ENCODE measurements around the gene CD86.

CD86 gene

DNA sequence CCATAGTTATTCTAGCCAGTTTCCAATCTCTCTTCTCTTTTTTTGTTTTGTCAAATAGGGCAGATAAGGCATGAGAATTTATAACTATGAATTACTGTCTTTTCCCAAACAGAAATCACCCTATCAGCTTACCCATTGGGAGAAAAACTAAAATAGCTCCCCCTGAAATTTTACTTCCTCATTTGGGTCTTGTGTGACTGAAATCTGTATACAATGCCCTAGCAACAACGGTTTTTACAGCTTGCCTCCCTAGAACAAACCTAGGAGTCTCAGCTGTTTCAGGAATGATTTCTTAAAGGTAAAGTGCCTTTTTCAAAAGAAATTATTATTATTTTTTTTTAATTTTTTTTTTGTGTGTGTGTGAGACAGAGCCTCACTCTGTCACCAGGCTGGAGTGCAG is 56.8 kb downstream of the CD86 start:
- CTCF ChIA-PET = interaction anchor here (0.8 to 1.0 kb wide), 2 partner anchors 9 to 11 kb away, joined by 3 read pairs; no protein-coding TSS in a partner anchor
- no peak for DNase-seq (ENCODE audit: extremely low spot score)
- no peak for TF ChIP-seq HDGF (IDR thresholded peaks at IDR 0.05; ENCODE audit: borderline replicate concordance)
- no peak for TF ChIP-seq LEF1 (IDR thresholded peaks at IDR 0.05; ENCODE audit: borderline replicate concordance)
- no peak for TF ChIP-seq ZNF384 (IDR thresholded peaks at IDR 0.05)
- no peak for TF ChIP-seq FOXK2 (IDR thresholded peaks at IDR 0.05)
- TF ChIP-seq SP1 (IDR thresholded peaks at IDR 0.05) = no peak
- TF ChIP-seq NFRKB (IDR thresholded peaks at IDR 0.05) = no peak
- POLR2A ChIA-PET = no interaction called here

GRCh38 chr3:122112754-122113153 is 57.6 kb downstream of the CD86 start:
- TF ChIP-seq ZNF384 (IDR thresholded peaks at IDR 0.05) (no peak), ARNT (IDR thresholded peaks at IDR 0.05) (no peak), FOXK2 (IDR thresholded peaks at IDR 0.05) (no peak), SP1 (IDR thresholded peaks at IDR 0.05) (no peak), FOXM1 (IDR thresholded peaks at IDR 0.05; ENCODE audit: borderline replicate concordance) (no peak), NFRKB (IDR thresholded peaks at IDR 0.05) (no peak), ELF4 (IDR thresholded peaks at IDR 0.05) (no peak), L3MBTL2 (conservative IDR thresholded peaks at IDR 0.05) (no peak), CTBP1 (IDR thresholded peaks at IDR 0.05; ENCODE audit: borderline replicate concordance) (no peak), BHLHE40 (IDR thresholded peaks at IDR 0.05; ENCODE audit: borderline replicate concordance) (no peak)
- POLR2A ChIA-PET = no interaction called here
- CTCF ChIA-PET = interaction anchor here (0.8 kb wide), 1 partner anchor 11 kb away, joined by 3 read pairs; no protein-coding TSS in a partner anchor
- DNase-seq (ENCODE audit: extremely low spot score) = no peak

- CTCF ChIA-PET = no interaction called here
- TF ChIP-seq CTBP1 (IDR thresholded peaks at IDR 0.05; ENCODE audit: borderline replicate concordance) = no peak
- no peak for TF ChIP-seq BHLHE40 (IDR thresholded peaks at IDR 0.05; ENCODE audit: borderline replicate concordance)
- TF ChIP-seq FOXK2 (IDR thresholded peaks at IDR 0.05) = no peak
- TF ChIP-seq L3MBTL2 (conservative IDR thresholded peaks at IDR 0.05) = no peak
- TF ChIP-seq, protein P1, sequence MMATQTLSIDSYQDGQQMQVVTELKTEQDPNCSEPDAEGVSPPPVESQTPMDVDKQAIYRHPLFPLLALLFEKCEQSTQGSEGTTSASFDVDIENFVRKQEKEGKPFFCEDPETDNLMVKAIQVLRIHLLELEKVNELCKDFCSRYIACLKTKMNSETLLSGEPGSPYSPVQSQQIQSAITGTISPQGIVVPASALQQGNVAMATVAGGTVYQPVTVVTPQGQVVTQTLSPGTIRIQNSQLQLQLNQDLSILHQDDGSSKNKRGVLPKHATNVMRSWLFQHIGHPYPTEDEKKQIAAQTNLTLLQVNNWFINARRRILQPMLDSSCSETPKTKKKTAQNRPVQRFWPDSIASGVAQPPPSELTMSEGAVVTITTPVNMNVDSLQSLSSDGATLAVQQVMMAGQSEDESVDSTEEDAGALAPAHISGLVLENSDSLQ (IDR thresholded peaks at IDR 0.05) = no peak
- no peak for TF ChIP-seq ARNT (IDR thresholded peaks at IDR 0.05)
- no peak for DNase-seq (ENCODE audit: extremely low spot score)
- POLR2A ChIA-PET = no interaction called here
Measured at GRCh38 chr3:122123850-122124249, 68.7 kb downstream of the CD86 start.

GRCh38 chr3:122132949-122133540 is 77.9 kb downstream of the CD86 start:
- no peak for DNase-seq (ENCODE audit: extremely low spot score)
- POLR2A ChIA-PET = no interaction called here
- TF ChIP-seq FOXK2 (IDR thresholded peaks at IDR 0.05) (no peak), NFRKB (IDR thresholded peaks at IDR 0.05) (no peak), BHLHE40 (IDR thresholded peaks at IDR 0.05; ENCODE audit: borderline replicate concordance) (no peak), SP1 (IDR thresholded peaks at IDR 0.05) (no peak), TARDBP (IDR thresholded peaks at IDR 0.05) (no peak), FOXM1 (IDR thresholded peaks at IDR 0.05; ENCODE audit: borderline replicate concordance) (no peak), FOXA1 (IDR thresholded peaks at IDR 0.05) (no peak), L3MBTL2 (conservative IDR thresholded peaks at IDR 0.05) (no peak), ELF4 (IDR thresholded peaks at IDR 0.05) (no peak), ARNT (IDR thresholded peaks at IDR 0.05) (no peak), LEF1 (IDR thresholded peaks at IDR 0.05; ENCODE audit: borderline replicate concordance) (no peak), CTBP1 (IDR thresholded peaks at IDR 0.05; ENCODE audit: borderline replicate concordance) (no peak), ZNF384 (IDR thresholded peaks at IDR 0.05) (no peak), HDGF (IDR thresholded peaks at IDR 0.05; ENCODE audit: borderline replicate concordance) (no peak), SUZ12 (IDR thresholded peaks at IDR 0.05) (no peak)
- TF ChIP-seq, protein P1 (IDR thresholded peaks at IDR 0.05) = no peak

GRCh38 chr3:122146466-122146865 is 91.3 kb downstream of the CD86 start:
- no peak for DNase-seq (ENCODE audit: extremely low spot score)
- POLR2A ChIA-PET = no interaction called here
- CTCF ChIA-PET = no interaction called here
- no peak for TF ChIP-seq TARDBP (IDR thresholded peaks at IDR 0.05)
- no peak for TF ChIP-seq FOXA1 (IDR thresholded peaks at IDR 0.05)
- no peak for TF ChIP-seq L3MBTL2 (conservative IDR thresholded peaks at IDR 0.05)
- TF ChIP-seq LEF1 (IDR thresholded peaks at IDR 0.05; ENCODE audit: borderline replicate concordance) = no peak
- no peak for TF ChIP-seq ELF4 (IDR thresholded peaks at IDR 0.05)
- TF ChIP-seq SP1 (IDR thresholded peaks at IDR 0.05) = no peak
- no peak for TF ChIP-seq FOXK2 (IDR thresholded peaks at IDR 0.05)
- TF ChIP-seq NFRKB (IDR thresholded peaks at IDR 0.05) = no peak
- no peak for TF ChIP-seq CTBP1 (IDR thresholded peaks at IDR 0.05; ENCODE audit: borderline replicate concordance)
- TF ChIP-seq, protein P1 (IDR thresholded peaks at IDR 0.05) = no peak
- no peak for TF ChIP-seq SUZ12 (IDR thresholded peaks at IDR 0.05)
- no peak for TF ChIP-seq BHLHE40 (IDR thresholded peaks at IDR 0.05; ENCODE audit: borderline replicate concordance)
- no peak for TF ChIP-seq HDGF (IDR thresholded peaks at IDR 0.05; ENCODE audit: borderline replicate concordance)
- no peak for TF ChIP-seq FOXM1 (IDR thresholded peaks at IDR 0.05; ENCODE audit: borderline replicate concordance)
- no peak for TF ChIP-seq ZNF384 (IDR thresholded peaks at IDR 0.05)

More at GRCh38 chr3:122132949-122133540, 77.9 kb downstream of the CD86 start:
- CTCF ChIA-PET = no interaction called here

DNA sequence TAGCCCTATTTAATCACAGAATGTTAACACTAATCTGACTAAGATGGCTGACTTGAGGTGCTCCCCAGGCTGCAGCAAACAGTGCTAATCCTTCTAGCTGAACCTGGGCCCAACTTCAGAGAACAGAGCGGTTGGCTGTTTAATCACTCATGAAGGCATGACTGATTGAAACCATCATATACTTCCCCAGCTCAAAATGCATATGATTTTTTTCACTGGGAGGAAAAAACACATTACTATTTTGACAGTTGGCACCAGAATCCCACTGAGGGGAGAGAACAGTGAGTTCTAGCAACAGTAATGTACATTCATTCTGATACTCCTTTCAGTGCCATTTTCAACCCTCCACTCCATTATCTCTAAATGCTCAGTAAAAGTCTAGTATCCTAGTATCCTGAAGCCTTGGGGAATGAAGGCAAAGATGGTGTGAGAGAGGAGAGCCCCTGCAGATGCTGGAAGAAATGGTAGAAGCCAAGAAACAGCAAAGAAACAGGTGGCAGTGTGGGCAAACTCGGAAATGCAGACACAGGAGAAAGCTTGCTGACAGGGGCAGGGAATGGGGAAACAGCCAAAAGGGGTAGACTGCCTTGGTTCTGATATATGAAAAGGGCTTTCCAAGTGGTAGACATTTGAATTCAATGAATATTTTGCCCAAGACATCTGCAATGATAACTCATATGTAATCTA is 93.9 kb downstream of the CD86 start:
- POLR2A ChIA-PET = no interaction called here
- CTCF ChIA-PET = no interaction called here
- DNase-seq (ENCODE audit: extremely low spot score) = no peak
- TF ChIP-seq FOXA1 (IDR thresholded peaks at IDR 0.05) (no peak), ARNT (IDR thresholded peaks at IDR 0.05) (no peak), SP1 (IDR thresholded peaks at IDR 0.05) (no peak), ELF4 (IDR thresholded peaks at IDR 0.05) (no peak), TARDBP (IDR thresholded peaks at IDR 0.05) (no peak), BHLHE40 (IDR thresholded peaks at IDR 0.05; ENCODE audit: borderline replicate concordance) (no peak), NFRKB (IDR thresholded peaks at IDR 0.05) (no peak), FOXK2 (IDR thresholded peaks at IDR 0.05) (no peak), LEF1 (IDR thresholded peaks at IDR 0.05; ENCODE audit: borderline replicate concordance) (no peak), ZNF384 (IDR thresholded peaks at IDR 0.05) (no peak), L3MBTL2 (conservative IDR thresholded peaks at IDR 0.05) (no peak), HDGF (IDR thresholded peaks at IDR 0.05; ENCODE audit: borderline replicate concordance) (no peak), CTBP1 (IDR thresholded peaks at IDR 0.05; ENCODE audit: borderline replicate concordance) (no peak)

All from HEK293T (cell line).